OCI-LY3 (cell line): ENCODE results near the gene TNS3.

Experiments used
- H2AFZ ChIP-seq: fragments of 200-600, 300-600 bp; shearing (Covaris generic); 2 replicates; pipeline ENCODE4 v1.6.0; 2014; ENCODE audit warnings: antibody characterized with exemption, low read depth, low read length
- H3K27ac ChIP-seq: fragments of 200-600, 300-600 bp; sonication (generic); 2 replicates; pipeline ENCODE4 v1.5.1; 2014; ENCODE audit warnings: mild to moderate bottlenecking, low read length, moderate library complexity, mixed read lengths
- H3K27me3 ChIP-seq: fragments of 200-600, 300-600 bp; sonication (generic); 2 replicates; pipeline ENCODE4 v1.6.1; 2014; ENCODE audit warnings: low read depth, low read length, mixed read lengths
- H3K36me3 ChIP-seq: fragments of 200-600, 300-600 bp; sonication (generic); replicated peaks from 2 replicates; pipeline ENCODE3; 2014; ENCODE audit warnings: low read depth, low read length, mixed read lengths
- H3K4me1 ChIP-seq: fragments of 300-600, 200-600 bp; sonication (generic); 2 replicates; pipeline ENCODE4 v1.6.1; 2014; ENCODE audit warnings: low read length, mixed read lengths
- H3K4me2 ChIP-seq: fragments of 200-600, 300-600 bp; sonication (generic); 2 replicates; pipeline ENCODE4 v1.6.1; 2014; ENCODE audit warnings: low read length, mixed read lengths
- H3K4me3 ChIP-seq: fragments of 300-600, 200-600 bp; sonication (generic); 2 replicates; pipeline ENCODE4 v1.5.1; 2014; ENCODE audit warnings: antibody characterized with exemption, mild to moderate bottlenecking, low read length, moderate library complexity
- H3K79me2 ChIP-seq: fragments of 300-600, 200-600 bp; shearing (Covaris generic); 2 replicates; pipeline ENCODE4 v1.6.1; 2014; ENCODE audit warnings: mild to moderate bottlenecking, low read length, mixed read lengths
- H3K9ac ChIP-seq: fragments of 300-600, 200-600 bp; shearing (Covaris generic); 2 replicates; pipeline ENCODE4 v1.6.0; 2014; ENCODE audit warnings: mild to moderate bottlenecking, low read length, moderate library complexity
- H3K9me3 ChIP-seq: fragments of 200-600, 300-600 bp; shearing (Covaris generic); 2 replicates; pipeline ENCODE4 v1.6.1; 2014; ENCODE audit warnings: low read length, mixed read lengths; ENCODE audit not compliant: insufficient read depth
- H4K20me1 ChIP-seq: fragments of 200-600, 300-600 bp; sonication (generic); 2 replicates; pipeline ENCODE4 v1.6.1; 2016; ENCODE audit warnings: low read length, mixed read lengths; ENCODE audit not compliant: insufficient read depth
- EZH2phosphoT487 ChIP-seq: fragments of 200-600 bp; shearing (Covaris generic); IDR thresholded peaks from 2 replicates; pipeline ENCODE4 v1.6.1; 2018; ENCODE audit warnings: antibody characterized with exemption, mixed run types, low read depth
- TF ChIP-seq, protein P1 (sequence below): fragments of 200-600, 300-600 bp; sonication (generic); IDR thresholded peaks from 2 replicates; pipeline ENCODE4 v1.5.1; 2014; ENCODE audit warnings: antibody characterized with exemption, low read length, low read depth

TNS3 gene

DNA sequence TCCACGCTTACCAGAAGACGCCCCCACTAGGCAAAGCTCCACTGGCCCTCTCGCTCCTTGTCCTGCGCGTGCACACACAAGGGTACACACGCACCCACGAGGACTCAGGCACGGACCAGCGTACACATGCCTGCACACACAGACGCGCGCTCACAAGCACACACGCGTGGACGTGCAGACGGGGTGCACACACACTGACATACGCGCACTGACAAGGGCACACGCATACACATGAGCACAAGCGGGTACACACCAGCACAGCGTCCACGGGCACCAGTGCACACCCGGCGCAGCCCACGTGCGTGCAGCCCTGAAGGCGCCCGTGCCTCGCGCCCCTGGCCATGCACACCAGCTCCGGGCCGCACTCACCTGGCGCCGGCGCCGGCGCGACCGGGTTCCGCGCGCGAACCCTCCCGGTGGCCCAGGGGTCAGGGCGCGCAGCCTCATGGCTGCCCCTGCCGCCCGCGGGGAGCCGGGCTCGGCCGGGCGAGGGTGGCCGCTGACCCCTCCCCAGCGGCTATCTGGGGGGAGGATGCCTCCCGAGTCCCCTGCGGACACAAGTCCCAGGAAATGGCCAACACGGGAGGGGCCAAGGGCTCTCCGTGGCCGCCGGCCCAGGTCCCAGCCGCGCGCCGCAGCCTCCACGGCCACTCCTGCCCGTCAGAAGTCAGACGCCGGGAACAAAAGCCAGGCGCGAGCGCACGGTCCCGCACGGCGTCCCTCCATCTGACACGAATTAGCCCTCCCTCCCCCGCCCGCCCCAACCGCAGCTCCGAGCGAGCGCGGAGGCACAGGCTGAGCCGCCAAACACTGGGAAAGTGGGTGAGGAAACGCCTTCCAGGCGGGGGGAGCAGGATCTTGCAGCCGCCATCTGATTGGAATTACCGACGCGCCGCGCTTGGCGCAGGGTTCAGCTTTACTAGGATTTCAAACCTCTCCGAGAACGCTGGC lies 45.0 kb downstream of the TNS3 start:
- H3K9ac ChIP-seq = no peak overlapping the region
- peaks cover 6% of the 10 kb centered on the region for H3K4me1 ChIP-seq
- no peaks in the 10 kb centered on the region for H3K79me2 ChIP-seq

DNA sequence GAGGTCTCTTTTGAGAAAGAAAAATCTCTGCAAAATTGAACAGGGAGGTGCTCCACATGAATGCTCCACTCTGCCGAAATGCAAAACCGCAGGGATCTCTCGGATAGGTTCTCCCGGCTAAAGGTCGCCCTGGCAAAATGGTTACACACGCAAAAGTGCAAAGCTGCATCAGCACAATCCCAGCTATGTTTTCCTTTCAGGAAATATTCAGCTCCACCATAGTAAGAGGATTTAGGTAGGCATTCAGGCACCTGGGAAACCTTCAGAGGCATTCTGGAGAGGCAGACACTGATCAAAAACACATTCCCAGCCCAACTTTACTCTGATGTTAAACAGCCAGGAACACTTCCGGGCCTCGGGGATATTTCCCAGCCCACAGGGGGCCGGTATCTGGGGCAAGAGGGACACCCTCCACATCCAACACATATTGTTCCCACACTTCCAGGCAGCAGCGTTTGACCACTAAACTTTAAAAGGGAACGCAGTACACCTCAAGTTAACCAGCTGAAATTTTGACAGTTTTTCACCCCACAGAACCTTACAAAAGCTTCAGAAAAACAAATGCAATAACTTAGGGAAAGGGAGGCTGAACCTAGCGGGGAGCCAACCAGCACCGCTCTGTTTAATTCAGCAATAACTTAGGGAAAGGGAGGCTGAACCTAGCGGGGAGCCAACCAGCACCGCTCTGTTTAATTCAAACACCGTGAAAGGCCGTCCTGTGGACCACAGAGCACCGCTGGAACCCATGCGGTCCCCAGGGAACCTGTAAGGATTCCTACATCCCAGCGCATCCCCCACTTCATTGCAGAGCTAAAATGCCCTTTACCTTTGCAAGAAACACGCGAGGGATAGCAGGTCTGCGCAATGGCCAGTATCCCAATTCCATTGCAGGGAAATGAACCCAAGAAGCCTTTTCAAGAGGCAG lies 45.9 kb downstream of the TNS3 start:
- no peaks in the 10 kb centered on the region for H3K27me3 ChIP-seq
- H2AFZ ChIP-seq = no peak overlapping the region
- H3K36me3 ChIP-seq = no peaks in the 10 kb centered on the region
- no peaks in the 10 kb centered on the region for H3K9me3 ChIP-seq
- H3K79me2 ChIP-seq = no peaks in the 10 kb centered on the region
- H3K27ac ChIP-seq = no peak overlapping the region
- H3K4me1 ChIP-seq = peaks cover 6% of the 10 kb centered on the region
- no peak overlapping the region for H3K4me3 ChIP-seq
- H4K20me1 ChIP-seq = no peaks in the 10 kb centered on the region
- no peak overlapping the region for H3K9ac ChIP-seq
- no peak overlapping the region for H3K4me2 ChIP-seq
- TF ChIP-seq, protein P1, sequence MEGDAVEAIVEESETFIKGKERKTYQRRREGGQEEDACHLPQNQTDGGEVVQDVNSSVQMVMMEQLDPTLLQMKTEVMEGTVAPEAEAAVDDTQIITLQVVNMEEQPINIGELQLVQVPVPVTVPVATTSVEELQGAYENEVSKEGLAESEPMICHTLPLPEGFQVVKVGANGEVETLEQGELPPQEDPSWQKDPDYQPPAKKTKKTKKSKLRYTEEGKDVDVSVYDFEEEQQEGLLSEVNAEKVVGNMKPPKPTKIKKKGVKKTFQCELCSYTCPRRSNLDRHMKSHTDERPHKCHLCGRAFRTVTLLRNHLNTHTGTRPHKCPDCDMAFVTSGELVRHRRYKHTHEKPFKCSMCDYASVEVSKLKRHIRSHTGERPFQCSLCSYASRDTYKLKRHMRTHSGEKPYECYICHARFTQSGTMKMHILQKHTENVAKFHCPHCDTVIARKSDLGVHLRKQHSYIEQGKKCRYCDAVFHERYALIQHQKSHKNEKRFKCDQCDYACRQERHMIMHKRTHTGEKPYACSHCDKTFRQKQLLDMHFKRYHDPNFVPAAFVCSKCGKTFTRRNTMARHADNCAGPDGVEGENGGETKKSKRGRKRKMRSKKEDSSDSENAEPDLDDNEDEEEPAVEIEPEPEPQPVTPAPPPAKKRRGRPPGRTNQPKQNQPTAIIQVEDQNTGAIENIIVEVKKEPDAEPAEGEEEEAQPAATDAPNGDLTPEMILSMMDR = no peak
- no peak for TF ChIP-seq EZH2phosphoT487

More for the DNA sequence above, 45.0 kb downstream of the TNS3 start:
- TF ChIP-seq, protein P1 = no peak
- TF ChIP-seq EZH2phosphoT487 = no peak
- H2AFZ ChIP-seq = no peak overlapping the region
- H3K4me2 ChIP-seq = no peak overlapping the region
- H3K36me3 ChIP-seq = no peaks in the 10 kb centered on the region
- no peak overlapping the region for H3K27ac ChIP-seq
- H3K9me3 ChIP-seq = no peaks in the 10 kb centered on the region
- H3K27me3 ChIP-seq = no peaks in the 10 kb centered on the region
- no peaks in the 10 kb centered on the region for H4K20me1 ChIP-seq
- H3K4me3 ChIP-seq = no peak overlapping the region

DNA sequence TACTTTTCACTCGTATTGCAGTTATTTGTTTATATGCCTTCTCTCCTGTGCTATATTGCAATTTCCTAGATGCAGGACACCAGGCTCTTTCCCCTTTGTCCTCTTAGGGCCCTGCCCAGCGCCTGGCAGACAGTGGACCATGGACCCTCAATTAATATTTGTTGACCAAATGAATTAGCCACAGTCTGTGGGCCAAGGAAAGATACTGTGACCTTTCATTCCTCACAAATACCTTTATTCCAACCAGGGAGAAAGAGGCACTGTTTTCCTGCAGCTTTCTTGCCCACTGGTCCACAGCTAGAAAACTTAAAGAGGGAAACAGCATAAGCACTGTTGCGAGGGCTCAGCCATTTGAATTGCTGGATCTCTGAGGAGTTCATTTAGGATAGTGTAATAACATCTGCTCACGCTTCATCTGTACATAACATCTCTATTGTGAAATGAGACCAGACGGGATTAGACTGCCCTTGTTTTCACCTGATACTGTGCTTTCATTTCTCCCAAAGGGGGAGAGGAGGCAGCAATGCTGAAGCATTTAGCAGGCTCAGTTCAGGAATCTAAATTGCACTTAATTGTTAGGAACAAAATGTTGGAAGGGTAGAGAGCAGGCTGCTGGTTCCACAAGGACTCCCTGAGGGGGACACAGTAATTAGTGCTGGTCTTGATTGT lies 46.7 kb downstream of the TNS3 start:
- Histone ChIP-seq H3K4me1 (peaks cover 3% of the 10 kb centered on the region), H3K27ac (no peak overlapping the region), H3K9me3 (no peaks in the 10 kb centered on the region), H3K27me3 (no peaks in the 10 kb centered on the region), H3K4me2 (no peak overlapping the region), H3K9ac (no peak overlapping the region), H3K4me3 (no peak overlapping the region), H3K36me3 (no peaks in the 10 kb centered on the region), H3K79me2 (no peaks in the 10 kb centered on the region), H4K20me1 (no peaks in the 10 kb centered on the region), H2AFZ (no peak overlapping the region)
- TF ChIP-seq, protein P1 = no peak
- TF ChIP-seq EZH2phosphoT487 = no peak
